ENCODE results near the gene FBN1. TPM values are rescaled to one million over a fixed set of nuclear protein-coding genes. Genes with fewer than 3 reads are reported as not detected.

FBN1 gene
- total RNA-seq, 2 donors from 2014 or later, result 5.5 to 5.9 TPM

- Histone ChIP-seq H3K4me1 (ENCODE audit: control insufficient read depth, insufficient read depth, low read length) (no peaks in the 10 kb centered on the region), H3K36me3 (ENCODE audit: control insufficient read depth, insufficient read depth, low read length) (no peaks in the 10 kb centered on the region), H3K4me3 (ENCODE audit: low read length) (no peak overlapping the region), H3K27me3 (ENCODE audit: control insufficient read depth, insufficient read depth, low read length, poor library complexity, severe bottlenecking) (no peaks in the 10 kb centered on the region), H3K27ac (ENCODE audit: low read depth, low read length) (no peak overlapping the region), H3K9me3 (ENCODE audit: control insufficient read depth, low read length) (no peaks in the 10 kb centered on the region), H3K9ac (ENCODE audit: extremely low read depth, low read length, poor library complexity, severe bottlenecking) (no peak overlapping the region)
- no peak for TF ChIP-seq CTCF (conservative IDR thresholded peaks at IDR 0.05)
- Mint-ChIP-seq H3K4me3 (no peak overlapping the region), H3K36me3 (ENCODE audit: low read depth) (no peaks in the 10 kb centered on the region), H3K4me1 (no peaks in the 10 kb centered on the region), H3K27me3 (ENCODE audit: insufficient read depth) (no peaks in the 10 kb centered on the region), H3K27ac (no peak overlapping the region), H3K9me3 (no peaks in the 10 kb centered on the region)
- DNase-seq, result no peak
- 94 to 98% methylated on average over 3 to 4 of the region's 4 CpGs for WGBS, 2 experiments (ENCODE audit: insufficient coverage in 1 of 2, insufficient read length in 1 of 2)
Measured at GRCh38 chr15:48385031-48385830, 260.3 kb downstream of the FBN1 start.

DNA sequence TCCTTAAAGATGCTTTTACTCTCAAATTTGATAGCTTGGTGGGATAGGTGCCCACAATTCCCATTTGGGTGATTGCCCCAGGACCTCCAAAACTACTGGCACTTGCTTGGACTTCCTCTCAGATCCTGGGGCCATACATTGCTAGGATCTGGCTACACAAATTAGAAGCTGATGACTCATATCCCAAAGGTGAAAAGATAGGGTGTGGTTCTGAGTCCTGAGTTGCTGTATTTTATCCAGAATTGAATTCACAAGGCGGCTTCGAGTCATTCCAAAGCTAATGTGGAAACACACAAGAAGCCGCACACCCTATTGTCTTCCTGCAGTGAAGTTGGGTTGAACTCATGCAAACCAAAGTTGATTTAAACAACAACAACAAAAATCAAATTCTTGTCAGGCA is 260.9 kb downstream of the FBN1 start:
- WGBS, 2 experiments (ENCODE audit: insufficient coverage in 1 of 2, insufficient read length in 1 of 2), result 79 to 95% methylated on average over 2 to 3 of the region's 3 CpGs
- H3K27ac Mint-ChIP-seq, result no peak overlapping the region

GRCh38 chr15:48383031-48383430 is 262.5 kb downstream of the FBN1 start:
- no peaks in the 10 kb centered on the region for H3K27me3 ChIP-seq (ENCODE audit: control insufficient read depth, insufficient read depth, low read length, poor library complexity, severe bottlenecking)
- H3K4me3 ChIP-seq (ENCODE audit: low read length), result no peak overlapping the region
- Mint-ChIP-seq H3K36me3 (ENCODE audit: low read depth) (no peaks in the 10 kb centered on the region), H3K9me3 (peaks cover 1% of the 10 kb centered on the region), H3K4me3 (no peak overlapping the region), H3K27ac (no peak overlapping the region), H3K27me3 (ENCODE audit: insufficient read depth) (no peaks in the 10 kb centered on the region), H3K4me1 (no peaks in the 10 kb centered on the region)
- H3K36me3 ChIP-seq (ENCODE audit: control insufficient read depth, insufficient read depth, low read length), result no peaks in the 10 kb centered on the region
- WGBS, 2 experiments (ENCODE audit: insufficient coverage in 1 of 2, insufficient read length in 1 of 2), result 71 to 89% methylated on average over 1 to 2 of the region's 2 CpGs
- H3K27ac ChIP-seq (ENCODE audit: low read depth, low read length), result no peak overlapping the region
- H3K9me3 ChIP-seq (ENCODE audit: control insufficient read depth, low read length), result no peaks in the 10 kb centered on the region
- H3K4me1 ChIP-seq (ENCODE audit: control insufficient read depth, insufficient read depth, low read length), result no peaks in the 10 kb centered on the region
- DNase-seq, result no peak
- no peak overlapping the region for H3K9ac ChIP-seq (ENCODE audit: extremely low read depth, low read length, poor library complexity, severe bottlenecking)
- no peak for TF ChIP-seq CTCF (conservative IDR thresholded peaks at IDR 0.05)

More for the DNA sequence above, 260.9 kb downstream of the FBN1 start:
- no peaks in the 10 kb centered on the region for H3K4me1 Mint-ChIP-seq
- no peaks in the 10 kb centered on the region for H3K9me3 ChIP-seq (ENCODE audit: control insufficient read depth, low read length)
- DNase-seq, result no peak
- H3K9me3 Mint-ChIP-seq, result no peaks in the 10 kb centered on the region
- H3K36me3 Mint-ChIP-seq (ENCODE audit: low read depth), result no peaks in the 10 kb centered on the region
- no peak overlapping the region for H3K27ac ChIP-seq (ENCODE audit: low read depth, low read length)
- no peaks in the 10 kb centered on the region for H3K27me3 Mint-ChIP-seq (ENCODE audit: insufficient read depth)
- no peaks in the 10 kb centered on the region for H3K27me3 ChIP-seq (ENCODE audit: control insufficient read depth, insufficient read depth, low read length, poor library complexity, severe bottlenecking)
- TF ChIP-seq CTCF (conservative IDR thresholded peaks at IDR 0.05), result no peak
- H3K4me3 Mint-ChIP-seq, result no peak overlapping the region
- no peaks in the 10 kb centered on the region for H3K36me3 ChIP-seq (ENCODE audit: control insufficient read depth, insufficient read depth, low read length)
- H3K9ac ChIP-seq (ENCODE audit: extremely low read depth, low read length, poor library complexity, severe bottlenecking), result no peak overlapping the region
- no peaks in the 10 kb centered on the region for H3K4me1 ChIP-seq (ENCODE audit: control insufficient read depth, insufficient read depth, low read length)
- no peak overlapping the region for H3K4me3 ChIP-seq (ENCODE audit: low read length)
